Esophagus (tissue), 2 donors: ENCODE results near the gene WWOX. TPM values are rescaled to one million over a fixed set of nuclear protein-coding genes. Genes with fewer than 3 reads are reported as not detected.

Experiments used
- H3K27ac ChIP-seq, 2 donors: one replicate each; pipeline ENCODE4 v1.5.1; 2013; ENCODE audit warnings: low read depth in 2 of 2, mild to moderate bottlenecking in 2 of 2, inconsistent platforms in 1 of 2, low read length in 1 of 2, moderate library complexity in 1 of 2
- H3K27me3 ChIP-seq, 2 donors: one replicate each; pipeline ENCODE4 v1.6.1; 2013; ENCODE audit warnings: low read length in 2 of 2, control low read depth in 1 of 2, mild to moderate bottlenecking in 1 of 2; ENCODE audit not compliant: insufficient read depth in 2 of 2, control insufficient read depth in 1 of 2
- H3K36me3 ChIP-seq, 2 donors: one replicate each; pipeline ENCODE4 v1.6.1; 2013; ENCODE audit warnings: low read length in 1 of 2; ENCODE audit not compliant: control insufficient read depth in 2 of 2, insufficient read depth in 2 of 2
- H3K4me1 ChIP-seq, 2 donors: one replicate each; pipeline ENCODE4 v1.6.1; 2013; ENCODE audit warnings: low read length in 1 of 2; ENCODE audit not compliant: control insufficient read depth in 2 of 2, insufficient read depth in 2 of 2
- H3K4me3 ChIP-seq, 2 donors: one replicate each; pipeline ENCODE4 v1.5.1; 2013; ENCODE audit warnings: low read length in 2 of 2, mild to moderate bottlenecking in 2 of 2, low read depth in 1 of 2, moderate library complexity in 1 of 2
- H3K9me3 ChIP-seq, 2 donors: one replicate each; pipeline ENCODE4 v1.6.1; 2013; ENCODE audit warnings: mild to moderate bottlenecking in 2 of 2, low read depth in 1 of 2, low read length in 1 of 2, moderate library complexity in 1 of 2; ENCODE audit not compliant: control insufficient read depth in 2 of 2, insufficient read depth in 1 of 2
- WGBS, 2 donors: extraction: QIAGEN DNeasy Blood & Tissue Kit; methylation state at CpG; one replicate each; pipeline ENCODE4 v1.1.7; 2013; 5-methylcytosine and 5-hydroxymethylcytosine counted together
- polyA plus RNA-seq, 2 donors: library from polyadenylated mRNA; stranded (reverse); fragments of 200-250 nt; gene quantifications; one replicate each; pipeline ENCODE4 v1.2.3, GENCODE V29; 2013
- donor health status: healthy with polysubstance abuse.
- donor health status: Bipolar disorder and iron deficiency.

WWOX gene
- polyA plus RNA-seq, 2 donors = 6.4 to 9.1 TPM

GRCh38 chr16:78443542-78444364, 344.3 kb downstream of the WWOX start:
- 65 to 71% methylated on average over 13 of the region's 13 CpGs for WGBS, 2 donors
- H3K27ac ChIP-seq = no peak overlapping the region

DNA sequence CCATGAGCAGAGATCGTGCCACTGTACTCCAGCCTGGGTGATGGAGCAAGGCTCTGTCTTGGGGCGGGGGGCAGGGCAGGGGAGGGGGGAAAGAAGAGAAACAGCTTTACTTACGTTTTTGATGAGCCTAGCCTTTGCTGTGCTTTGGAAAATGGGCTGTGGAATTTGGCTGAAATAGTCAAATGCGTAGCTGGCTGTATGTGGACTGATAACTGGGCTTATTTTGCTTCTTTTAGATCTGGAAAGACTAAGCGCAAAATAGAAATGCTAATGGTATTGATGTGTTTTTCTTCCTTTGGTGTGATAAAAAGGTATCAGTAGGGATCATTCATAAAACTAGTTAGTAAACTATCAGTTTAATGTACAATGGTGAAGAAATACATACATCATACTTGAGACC, 346.4 kb downstream of the WWOX start:
- 89 to 91% methylated on average over 5 of the region's 5 CpGs for WGBS, 2 donors
- no peaks in the 10 kb centered on the region for H3K27me3 ChIP-seq
- H3K4me1 ChIP-seq = no peaks in the 10 kb centered on the region
- no peaks in the 10 kb centered on the region for H3K36me3 ChIP-seq
- no peak overlapping the region for H3K4me3 ChIP-seq
- H3K27ac ChIP-seq = no peak overlapping the region
- no peaks in the 10 kb centered on the region for H3K9me3 ChIP-seq

More at GRCh38 chr16:78443542-78444364, 344.3 kb downstream of the WWOX start:
- H3K4me3 ChIP-seq = no peak overlapping the region
- no peaks in the 10 kb centered on the region for H3K9me3 ChIP-seq
- H3K36me3 ChIP-seq = no peaks in the 10 kb centered on the region
- H3K27me3 ChIP-seq = no peaks in the 10 kb centered on the region
- H3K4me1 ChIP-seq = no peaks in the 10 kb centered on the region

DNA sequence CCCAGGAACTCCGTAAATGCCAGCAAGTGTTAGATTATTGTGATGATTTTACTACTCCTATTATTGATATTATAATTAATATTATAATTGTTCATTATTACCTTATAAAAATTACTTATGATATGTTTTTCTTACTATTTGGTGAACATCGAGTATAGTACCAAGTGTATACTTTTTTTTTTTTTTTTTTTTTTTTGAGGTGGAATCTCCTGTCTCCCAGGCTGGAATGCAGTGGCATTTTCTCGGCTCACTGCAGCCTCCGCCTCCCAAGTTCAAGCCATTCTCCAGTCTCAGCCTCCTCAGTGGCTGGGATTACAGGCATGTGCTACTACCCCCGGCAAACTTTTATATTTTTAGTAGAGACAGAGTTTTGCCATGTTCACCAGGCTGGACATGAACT, 347.0 kb downstream of the WWOX start:
- H3K4me3 ChIP-seq = no peak overlapping the region
- H3K4me1 ChIP-seq = no peaks in the 10 kb centered on the region
- H3K36me3 ChIP-seq = no peaks in the 10 kb centered on the region
- no peaks in the 10 kb centered on the region for H3K9me3 ChIP-seq
- no peak overlapping the region for H3K27ac ChIP-seq
- 95 to 97% methylated on average over 5 of the region's 5 CpGs for whole genome bisulfite sequencing, 2 donors
- no peaks in the 10 kb centered on the region for H3K27me3 ChIP-seq

DNA sequence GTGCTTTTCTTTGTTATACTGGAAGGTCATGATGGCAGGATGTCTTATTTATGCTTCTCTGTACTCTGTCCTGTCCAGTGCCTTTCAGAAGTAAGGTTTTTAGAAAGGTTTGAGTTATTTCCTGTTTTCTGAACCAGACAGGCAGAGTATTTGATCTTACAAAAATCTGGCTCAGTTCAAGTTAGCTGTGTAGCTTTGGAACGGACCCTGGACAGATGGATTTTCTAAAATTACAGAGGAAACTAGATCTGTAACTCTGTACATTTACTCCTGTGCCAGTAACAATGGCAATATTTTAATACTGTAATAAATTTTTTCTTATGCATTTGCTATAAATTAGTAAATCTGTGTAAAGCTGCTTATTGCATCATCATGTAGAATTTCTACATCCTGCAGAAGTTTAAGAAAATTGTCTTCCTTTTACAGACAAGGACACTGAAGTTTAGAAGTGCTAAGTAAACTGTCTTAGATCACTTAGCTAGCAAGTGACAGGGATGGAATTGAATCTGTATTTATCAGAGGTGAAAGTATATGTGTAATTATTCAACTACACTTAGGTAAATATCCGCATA, 347.6 kb downstream of the WWOX start:
- Histone ChIP-seq H3K9me3 (no peaks in the 10 kb centered on the region), H3K27me3 (no peaks in the 10 kb centered on the region), H3K27ac (no peak overlapping the region), H3K36me3 (no peaks in the 10 kb centered on the region), H3K4me3 (no peak overlapping the region), H3K4me1 (no peaks in the 10 kb centered on the region)
- 80 to 81% methylated on average over 2 of the region's 2 CpGs for WGBS, 2 donors

DNA sequence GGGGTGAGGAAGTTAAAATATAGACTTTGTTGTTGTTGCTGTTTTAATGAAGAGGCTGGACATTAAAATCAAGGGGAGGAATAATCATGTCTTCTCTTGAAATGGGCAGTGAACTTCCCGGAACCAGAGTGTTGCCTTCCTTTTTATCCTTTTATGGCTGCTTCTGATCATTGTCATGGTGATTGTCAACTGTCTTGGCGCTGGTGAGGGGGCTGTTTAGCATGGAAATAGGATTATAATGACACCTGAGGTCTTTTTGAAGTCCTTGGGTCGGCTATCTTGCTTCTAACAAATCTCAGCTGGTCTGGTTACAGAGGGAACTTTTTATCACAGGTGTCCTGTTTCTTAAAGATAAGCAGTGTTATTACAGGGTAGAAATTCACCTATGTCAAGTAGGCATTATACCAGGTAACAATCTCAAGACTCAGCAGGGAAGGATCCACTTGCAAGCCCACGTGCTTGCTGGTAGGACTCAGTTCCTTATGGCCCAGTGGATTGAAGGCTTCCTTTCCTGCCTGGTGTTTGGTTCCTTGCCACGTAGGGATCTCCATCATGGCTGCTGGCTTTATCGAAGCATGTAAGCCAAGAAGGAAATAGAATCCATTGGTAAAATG, 349.3 kb downstream of the WWOX start:
- Histone ChIP-seq H3K4me3 (no peak overlapping the region), H3K9me3 (no peaks in the 10 kb centered on the region), H3K27ac (no peak overlapping the region), H3K36me3 (no peaks in the 10 kb centered on the region), H3K27me3 (no peaks in the 10 kb centered on the region), H3K4me1 (no peaks in the 10 kb centered on the region)
- WGBS, 2 donors = 83 to 93% methylated on average over 6 of the region's 6 CpGs

DNA sequence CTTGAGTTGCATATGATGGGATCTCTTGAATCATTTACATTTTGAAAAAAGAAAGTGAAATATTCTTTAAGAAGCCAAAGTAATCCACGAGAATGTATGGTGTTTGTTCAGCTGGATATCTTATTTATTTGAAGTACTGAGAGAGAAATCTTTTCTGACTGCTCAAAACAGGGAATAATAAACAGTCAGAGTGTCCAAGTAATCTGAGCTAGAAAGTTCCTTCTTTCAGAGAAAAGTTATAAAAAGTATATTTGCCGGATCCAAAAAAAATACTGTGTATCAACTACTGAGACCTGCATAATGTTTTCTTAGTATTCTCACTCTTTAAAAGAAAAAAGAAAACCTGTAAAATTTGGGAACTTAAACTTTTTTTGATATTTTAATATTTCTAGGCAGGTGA, 350.8 kb downstream of the WWOX start:
- no peak overlapping the region for H3K27ac ChIP-seq
- no peaks in the 10 kb centered on the region for H3K4me1 ChIP-seq
- no peaks in the 10 kb centered on the region for H3K9me3 ChIP-seq
- no peak overlapping the region for H3K4me3 ChIP-seq
- no peaks in the 10 kb centered on the region for H3K36me3 ChIP-seq
- 58 to 61% methylated on average over 2 of the region's 2 CpGs for WGBS, 2 donors
- H3K27me3 ChIP-seq = no peaks in the 10 kb centered on the region

DNA sequence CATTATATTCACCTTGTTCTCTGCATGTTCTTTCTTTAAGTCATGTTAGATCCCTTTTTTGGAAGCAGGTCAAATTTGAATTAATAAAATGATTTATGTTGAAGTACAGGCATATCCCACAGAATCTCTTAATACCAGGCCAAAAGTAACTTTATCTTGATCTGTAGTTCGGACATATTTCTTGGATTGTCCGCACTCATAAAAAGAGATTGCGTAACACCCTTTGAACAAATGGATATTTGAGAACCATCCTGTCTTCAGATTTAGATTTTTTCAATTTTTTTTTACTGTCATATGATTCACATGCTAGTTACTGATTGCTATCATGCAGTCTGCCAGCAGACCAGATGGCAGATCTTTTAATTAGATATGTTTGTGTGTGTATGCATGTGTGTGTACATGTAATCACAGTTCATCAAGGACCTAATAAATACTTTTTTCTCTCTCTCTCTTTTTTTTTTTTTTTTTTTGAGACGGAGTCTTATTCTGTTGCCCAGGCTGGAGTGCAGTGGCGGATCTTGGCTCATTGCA, 352.6 kb downstream of the WWOX start:
- Histone ChIP-seq H3K4me1 (no peaks in the 10 kb centered on the region), H3K27ac (no peak overlapping the region), H3K27me3 (no peaks in the 10 kb centered on the region), H3K9me3 (no peaks in the 10 kb centered on the region), H3K36me3 (no peaks in the 10 kb centered on the region), H3K4me3 (no peak overlapping the region)
- WGBS, 2 donors = 71 to 83% methylated on average over 5 of the region's 5 CpGs

- Histone ChIP-seq H3K9me3 (no peaks in the 10 kb centered on the region), H3K27ac (no peak overlapping the region), H3K4me1 (peaks cover 3 to 4% of the 10 kb centered on the region in 2 donors), H3K27me3 (no peaks in the 10 kb centered on the region), H3K4me3 (no peak overlapping the region), H3K36me3 (no peaks in the 10 kb centered on the region)
- WGBS, 2 donors = 77 to 86% methylated on average over 4 of the region's 4 CpGs
Measured at GRCh38 chr16:78455861-78456260, 356.4 kb downstream of the WWOX start.

DNA sequence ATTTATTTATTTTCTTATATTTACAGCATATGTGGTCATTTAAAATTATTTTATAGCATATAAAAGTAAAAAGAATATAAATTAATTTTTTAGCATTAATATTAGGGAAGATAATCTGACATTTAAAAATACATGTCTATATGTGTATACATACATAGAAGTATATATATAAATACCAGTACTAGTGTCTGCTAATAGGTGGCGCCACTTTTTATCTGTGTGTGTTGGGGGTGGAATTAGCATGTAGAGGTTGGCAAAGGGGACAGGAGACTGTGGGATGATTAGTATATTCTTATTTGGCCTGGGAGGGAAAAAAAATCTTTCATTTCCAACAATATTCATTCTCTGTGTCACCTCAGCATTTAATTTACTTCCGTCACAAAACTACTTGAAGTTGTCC, 359.1 kb downstream of the WWOX start:
- 96% methylated on average over 2 of the region's 2 CpGs for WGBS, 2 donors
- Histone ChIP-seq H3K9me3 (no peaks in the 10 kb centered on the region), H3K36me3 (no peaks in the 10 kb centered on the region), H3K4me1 (peaks cover 3 to 4% of the 10 kb centered on the region in 2 donors), H3K27me3 (no peaks in the 10 kb centered on the region), H3K27ac (no peak overlapping the region), H3K4me3 (no peak overlapping the region)
